SK-N-SH (cell line): Measurements from ENCODE around the gene ZNF532.

Source experiments
- MXI1 ChIP-seq: IDR thresholded peaks from 2 replicates; pipeline ENCODE4 v1.6.1; 2012; ENCODE audit warnings: mild to moderate bottlenecking, low read depth, low read length, improper control_type of control experiment
- POLR2AphosphoS5 ChIP-seq: IDR thresholded peaks from 2 replicates; pipeline ENCODE4 v1.6.1; 2012; ENCODE audit warnings: low read depth, low read length
- RCOR1 ChIP-seq: fragments of 150-350 bp; IDR thresholded peaks from 2 replicates; pipeline ENCODE4 v1.6.1; 2017; ENCODE audit warnings: antibody characterized with exemption, low read length
- SMC3 ChIP-seq: IDR thresholded peaks from 2 replicates; pipeline ENCODE4 v1.6.1; 2012; ENCODE audit warnings: low read depth, low read length, improper control_type of control experiment
- TF ChIP-seq, protein P1 (sequence below): fragments of 200-600 bp; sonication (generic); IDR thresholded peaks from 2 replicates; pipeline ENCODE4 v1.6.1; 2017; ENCODE audit warnings: antibody characterized with exemption, mild to moderate bottlenecking, moderate library complexity

DNA sequence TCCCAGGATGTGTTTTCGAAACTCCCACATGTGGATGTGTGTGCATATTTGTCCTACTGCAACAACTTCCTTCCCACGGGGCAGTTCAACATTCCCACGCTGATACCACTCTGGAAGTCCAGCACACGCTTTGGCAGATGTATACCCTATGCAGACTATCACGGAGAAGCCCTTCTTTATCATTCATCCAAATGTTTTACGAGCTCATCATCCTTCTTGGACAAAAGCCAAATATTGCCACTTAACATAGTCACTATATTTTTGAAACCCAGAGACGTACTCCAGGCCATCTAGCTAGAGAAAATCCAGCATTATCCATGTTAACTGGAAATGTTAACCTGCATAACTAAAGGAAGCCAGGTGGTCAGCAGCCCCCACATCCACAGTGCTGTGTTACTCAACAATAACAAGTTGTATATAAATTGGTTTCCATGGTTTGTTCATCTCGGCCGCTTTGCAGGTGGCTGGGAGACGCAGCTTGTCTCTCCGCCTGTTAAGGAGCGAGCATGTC lies 131.5 kb downstream of the ZNF532 start:
- TF ChIP-seq MXI1 (no peak), RCOR1 (no peak), SMC3 (no peak), POLR2AphosphoS5 (peak; percentile 12; the same call in 1 of the 2 replicates)
- TF ChIP-seq, protein P1, sequence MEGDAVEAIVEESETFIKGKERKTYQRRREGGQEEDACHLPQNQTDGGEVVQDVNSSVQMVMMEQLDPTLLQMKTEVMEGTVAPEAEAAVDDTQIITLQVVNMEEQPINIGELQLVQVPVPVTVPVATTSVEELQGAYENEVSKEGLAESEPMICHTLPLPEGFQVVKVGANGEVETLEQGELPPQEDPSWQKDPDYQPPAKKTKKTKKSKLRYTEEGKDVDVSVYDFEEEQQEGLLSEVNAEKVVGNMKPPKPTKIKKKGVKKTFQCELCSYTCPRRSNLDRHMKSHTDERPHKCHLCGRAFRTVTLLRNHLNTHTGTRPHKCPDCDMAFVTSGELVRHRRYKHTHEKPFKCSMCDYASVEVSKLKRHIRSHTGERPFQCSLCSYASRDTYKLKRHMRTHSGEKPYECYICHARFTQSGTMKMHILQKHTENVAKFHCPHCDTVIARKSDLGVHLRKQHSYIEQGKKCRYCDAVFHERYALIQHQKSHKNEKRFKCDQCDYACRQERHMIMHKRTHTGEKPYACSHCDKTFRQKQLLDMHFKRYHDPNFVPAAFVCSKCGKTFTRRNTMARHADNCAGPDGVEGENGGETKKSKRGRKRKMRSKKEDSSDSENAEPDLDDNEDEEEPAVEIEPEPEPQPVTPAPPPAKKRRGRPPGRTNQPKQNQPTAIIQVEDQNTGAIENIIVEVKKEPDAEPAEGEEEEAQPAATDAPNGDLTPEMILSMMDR = no peak
